ENCODE measurements around the gene FCN3.

FCN3 gene

DNA sequence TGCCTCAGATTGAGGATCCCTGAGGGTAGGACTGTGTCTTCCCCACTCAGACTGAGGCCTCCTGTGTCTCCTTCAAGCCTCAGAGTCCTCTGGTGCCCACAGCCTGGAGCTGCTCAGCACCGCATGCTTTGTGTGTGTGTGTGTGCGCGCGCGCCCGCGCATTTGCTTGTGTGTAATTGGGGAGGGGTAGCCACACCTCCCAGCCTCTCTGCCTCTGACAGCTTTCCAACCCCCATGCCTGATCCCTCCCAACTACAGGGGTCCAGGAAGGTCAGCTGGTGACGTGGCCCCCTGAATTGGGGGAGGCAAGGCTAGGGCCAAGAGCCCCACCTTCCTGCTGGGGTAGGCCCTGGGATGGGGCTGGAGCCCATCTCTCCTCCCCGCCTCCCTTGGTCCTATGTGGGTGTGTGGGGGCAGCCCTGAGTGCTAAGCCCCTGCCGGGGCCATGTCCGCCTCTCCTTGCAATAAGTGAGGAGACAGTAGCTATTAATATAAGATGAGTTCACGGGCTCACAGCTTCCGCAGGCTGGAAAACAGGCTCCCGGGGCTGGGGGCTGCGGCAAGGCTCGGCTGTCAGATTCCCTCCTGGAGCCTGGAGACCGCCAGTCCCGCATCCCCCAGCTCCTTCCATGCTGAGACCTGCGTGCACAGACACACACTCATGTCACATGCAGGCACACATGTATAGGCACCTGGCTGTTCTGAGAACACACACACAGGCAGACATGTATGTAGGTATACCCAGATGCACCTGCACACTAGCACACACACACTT, 24.8 kb upstream of the FCN3 start:
- Histone ChIP-seq H3K27me3 (ENCODE audit: low read length) (no peaks in the 10 kb centered on the region), H3K27ac (ENCODE audit: low read depth, low read length) (no peak overlapping the region), H3K9ac (ENCODE audit: low read length) (no peak overlapping the region), H3K9me2 (replicated peaks; ENCODE audit: insufficient read depth, low read length) (no peaks in the 10 kb centered on the region), H3K9me3 (ENCODE audit: insufficient read depth, low read length) (no peaks in the 10 kb centered on the region), H3F3A (ENCODE audit: insufficient read depth) (peaks cover 5% of the 10 kb centered on the region; the same call in 1 of the 2 replicates), H4K20me1 (ENCODE audit: low read depth, low read length) (no peaks in the 10 kb centered on the region), H3K4me2 (ENCODE audit: low read depth, low read length, poor library complexity, severe bottlenecking) (no peak overlapping the region), H3K4me3 (ENCODE audit: insufficient read depth, low read length, poor library complexity, severe bottlenecking) (no peak overlapping the region), H3K36me3 (ENCODE audit: low read length) (no peaks in the 10 kb centered on the region), H3K79me2 (ENCODE audit: insufficient read depth, low read length) (no peaks in the 10 kb centered on the region), H2AFZ (ENCODE audit: low read depth, low read length, severe bottlenecking) (no peak overlapping the region)
- TF ChIP-seq EZH2phosphoT487 (conservative IDR thresholded peaks at IDR 0.05; ENCODE audit: low read length) = no peak
- TF ChIP-seq, protein P1, sequence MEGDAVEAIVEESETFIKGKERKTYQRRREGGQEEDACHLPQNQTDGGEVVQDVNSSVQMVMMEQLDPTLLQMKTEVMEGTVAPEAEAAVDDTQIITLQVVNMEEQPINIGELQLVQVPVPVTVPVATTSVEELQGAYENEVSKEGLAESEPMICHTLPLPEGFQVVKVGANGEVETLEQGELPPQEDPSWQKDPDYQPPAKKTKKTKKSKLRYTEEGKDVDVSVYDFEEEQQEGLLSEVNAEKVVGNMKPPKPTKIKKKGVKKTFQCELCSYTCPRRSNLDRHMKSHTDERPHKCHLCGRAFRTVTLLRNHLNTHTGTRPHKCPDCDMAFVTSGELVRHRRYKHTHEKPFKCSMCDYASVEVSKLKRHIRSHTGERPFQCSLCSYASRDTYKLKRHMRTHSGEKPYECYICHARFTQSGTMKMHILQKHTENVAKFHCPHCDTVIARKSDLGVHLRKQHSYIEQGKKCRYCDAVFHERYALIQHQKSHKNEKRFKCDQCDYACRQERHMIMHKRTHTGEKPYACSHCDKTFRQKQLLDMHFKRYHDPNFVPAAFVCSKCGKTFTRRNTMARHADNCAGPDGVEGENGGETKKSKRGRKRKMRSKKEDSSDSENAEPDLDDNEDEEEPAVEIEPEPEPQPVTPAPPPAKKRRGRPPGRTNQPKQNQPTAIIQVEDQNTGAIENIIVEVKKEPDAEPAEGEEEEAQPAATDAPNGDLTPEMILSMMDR (IDR thresholded peaks at IDR 0.05; ENCODE audit: insufficient read depth, low read length, poor library complexity, severe bottlenecking) = no peak

GRCh38 chr1:27398405-27399149, 24.0 kb upstream of the FCN3 start:
- H3K4me2 ChIP-seq (ENCODE audit: low read depth, low read length, poor library complexity, severe bottlenecking) = no peak overlapping the region
- no peaks in the 10 kb centered on the region for H3K9me3 ChIP-seq (ENCODE audit: insufficient read depth, low read length)
- H4K20me1 ChIP-seq (ENCODE audit: low read depth, low read length) = no peaks in the 10 kb centered on the region
- TF ChIP-seq, protein P1 (IDR thresholded peaks at IDR 0.05; ENCODE audit: insufficient read depth, low read length, poor library complexity, severe bottlenecking) = no peak
- no peak for TF ChIP-seq EZH2phosphoT487 (conservative IDR thresholded peaks at IDR 0.05; ENCODE audit: low read length)
- no peaks in the 10 kb centered on the region for H3K79me2 ChIP-seq (ENCODE audit: insufficient read depth, low read length)
- H3K27me3 ChIP-seq (ENCODE audit: low read length) = no peaks in the 10 kb centered on the region
- no peak overlapping the region for H3K9ac ChIP-seq (ENCODE audit: low read length)
- H3K9me2 ChIP-seq (replicated peaks; ENCODE audit: insufficient read depth, low read length) = no peaks in the 10 kb centered on the region
- peaks cover 5% of the 10 kb centered on the region; the same call in 1 of the 2 replicates for H3F3A ChIP-seq (ENCODE audit: insufficient read depth)
- no peak overlapping the region for H2AFZ ChIP-seq (ENCODE audit: low read depth, low read length, severe bottlenecking)
- no peaks in the 10 kb centered on the region for H3K36me3 ChIP-seq (ENCODE audit: low read length)
- H3K4me3 ChIP-seq (ENCODE audit: insufficient read depth, low read length, poor library complexity, severe bottlenecking) = no peak overlapping the region
- no peak overlapping the region for H3K27ac ChIP-seq (ENCODE audit: low read depth, low read length)

DNA sequence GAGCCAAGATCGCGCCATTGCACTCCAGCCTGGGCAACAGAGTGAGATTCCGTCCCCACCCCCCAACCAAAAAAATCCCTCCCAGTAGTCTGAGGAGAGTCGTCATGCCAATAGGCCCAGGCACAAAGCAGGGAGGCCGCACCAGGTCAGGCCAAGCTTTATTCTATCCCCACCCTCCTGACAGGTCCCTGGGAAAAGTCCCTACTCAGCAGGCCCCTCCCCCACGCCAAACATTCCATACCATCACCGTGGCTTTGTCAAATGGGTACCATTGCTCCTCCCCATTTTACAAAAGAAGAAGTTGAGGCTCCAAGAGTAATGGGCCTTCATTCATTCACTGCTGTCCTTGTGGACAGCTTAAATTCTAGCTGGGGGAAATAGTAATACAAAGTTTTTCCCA, 23.1 kb upstream of the FCN3 start:
- Histone ChIP-seq H2AFZ (ENCODE audit: low read depth, low read length, severe bottlenecking) (no peak overlapping the region), H3K79me2 (ENCODE audit: insufficient read depth, low read length) (no peaks in the 10 kb centered on the region), H3F3A (ENCODE audit: insufficient read depth) (no peaks in the 10 kb centered on the region; the same call in 1 of the 2 replicates), H4K20me1 (ENCODE audit: low read depth, low read length) (no peaks in the 10 kb centered on the region), H3K9me2 (replicated peaks; ENCODE audit: insufficient read depth, low read length) (no peaks in the 10 kb centered on the region), H3K36me3 (ENCODE audit: low read length) (no peaks in the 10 kb centered on the region), H3K27ac (ENCODE audit: low read depth, low read length) (no peak overlapping the region), H3K27me3 (ENCODE audit: low read length) (no peaks in the 10 kb centered on the region), H3K4me2 (ENCODE audit: low read depth, low read length, poor library complexity, severe bottlenecking) (no peak overlapping the region), H3K9me3 (ENCODE audit: insufficient read depth, low read length) (no peaks in the 10 kb centered on the region), H3K4me3 (ENCODE audit: insufficient read depth, low read length, poor library complexity, severe bottlenecking) (no peak overlapping the region), H3K9ac (ENCODE audit: low read length) (no peak overlapping the region)
- TF ChIP-seq, protein P1 (IDR thresholded peaks at IDR 0.05; ENCODE audit: insufficient read depth, low read length, poor library complexity, severe bottlenecking) = no peak
- TF ChIP-seq EZH2phosphoT487 (conservative IDR thresholded peaks at IDR 0.05; ENCODE audit: low read length) = no peak

All from SU-DHL-6 (cell line).